Hepatocyte (in vitro differentiated cells): ENCODE data around the gene FMNL1.

Source experiments
- CTCF ChIP-seq: fragments of 200-600 bp; sonication (generic); IDR thresholded peaks from 2 replicates; pipeline ENCODE4 v1.5.1; 2016; ENCODE audit warnings: antibody characterized with exemption, mild to moderate bottlenecking; ENCODE audit not compliant: poor library complexity
- EZH2phosphoT487 ChIP-seq: fragments of 200-600 bp; sonication (generic); IDR thresholded peaks from one replicate; pipeline ENCODE4 v1.6.1; 2018; ENCODE audit warnings: antibody characterized with exemption, mild to moderate bottlenecking, low read depth, moderate library complexity; ENCODE audit not compliant: unreplicated experiment, severe bottlenecking

GRCh38 chr17:45224671-45225050 lies 3.0 kb downstream of the FMNL1 start:
- no peak for TF ChIP-seq CTCF
- no peak for TF ChIP-seq EZH2phosphoT487
